Fibroblast of the aortic adventitia (primary cell): Measurements from ENCODE around the gene TIMP3. TPM values are rescaled to one million over a fixed set of nuclear protein-coding genes. Genes with fewer than 3 reads are reported as not detected.

Experiments
- DNase-seq: peaks from one replicate; pipeline ENCODE4 v3.0.0-alpha.2; 2010; ENCODE audit warnings: low read depth
- H3K4me3 ChIP-seq: 2 replicates; pipeline ENCODE4 v1.5.1; 2011; ENCODE audit warnings: low read depth, mild to moderate bottlenecking, control low read depth, low read length, moderate library complexity
- CTCF ChIP-seq: IDR thresholded peaks from 2 replicates; pipeline ENCODE4 v1.5.1; 2011; ENCODE audit warnings: mild to moderate bottlenecking, low read length, control low read depth, inconsistent platforms; ENCODE audit not compliant: insufficient read depth
- total RNA-seq: library from RNA; depleted of rRNA; stranded (reverse); fragments of >200 nt; gene quantifications from 2 replicates; pipeline ENCODE4 v1.2.3, GENCODE V29; 2012; ENCODE audit warnings: low replicate concordance

The TIMP3 gene
- total RNA-seq, 1 donor = 329 TPM

GRCh38 chr22:32806296-32806695 lies 4.8 kb downstream of the TIMP3 start:
- no peak for TF ChIP-seq CTCF
- no peak overlapping the region for H3K4me3 ChIP-seq
- no peak for DNase-seq

DNA sequence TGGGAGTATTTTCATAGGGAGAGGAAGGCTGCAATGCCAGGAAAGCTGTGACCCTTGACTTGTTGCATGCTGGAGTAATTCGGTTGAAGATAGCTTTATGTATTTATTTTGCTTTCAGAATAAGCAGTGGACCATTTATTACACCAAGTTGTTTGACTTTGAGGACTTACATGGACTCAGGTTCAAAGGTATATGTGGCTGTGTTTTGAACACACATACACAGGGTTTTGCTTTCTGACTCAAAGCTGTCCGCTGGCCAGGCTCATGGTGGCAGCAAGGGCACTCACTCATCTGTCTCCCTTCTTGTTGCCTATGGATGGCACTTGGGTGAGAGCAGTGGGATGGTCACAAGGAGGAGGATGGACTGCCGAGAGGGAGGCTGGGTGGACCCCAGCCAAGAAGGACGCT lies 6.5 kb downstream of the TIMP3 start:
- no peak for DNase-seq
- no peak for TF ChIP-seq CTCF
- H3K4me3 ChIP-seq = no peak overlapping the region

GRCh38 chr22:32809786-32810554 lies 8.5 kb downstream of the TIMP3 start:
- H3K4me3 ChIP-seq = no peak overlapping the region
- no peak for DNase-seq

GRCh38 chr22:32810555-32811133 lies 9.1 kb downstream of the TIMP3 start:
- no peak overlapping the region for H3K4me3 ChIP-seq

More at GRCh38 chr22:32809786-32810554, 8.5 kb downstream of the TIMP3 start:
- no peak for TF ChIP-seq CTCF

DNA sequence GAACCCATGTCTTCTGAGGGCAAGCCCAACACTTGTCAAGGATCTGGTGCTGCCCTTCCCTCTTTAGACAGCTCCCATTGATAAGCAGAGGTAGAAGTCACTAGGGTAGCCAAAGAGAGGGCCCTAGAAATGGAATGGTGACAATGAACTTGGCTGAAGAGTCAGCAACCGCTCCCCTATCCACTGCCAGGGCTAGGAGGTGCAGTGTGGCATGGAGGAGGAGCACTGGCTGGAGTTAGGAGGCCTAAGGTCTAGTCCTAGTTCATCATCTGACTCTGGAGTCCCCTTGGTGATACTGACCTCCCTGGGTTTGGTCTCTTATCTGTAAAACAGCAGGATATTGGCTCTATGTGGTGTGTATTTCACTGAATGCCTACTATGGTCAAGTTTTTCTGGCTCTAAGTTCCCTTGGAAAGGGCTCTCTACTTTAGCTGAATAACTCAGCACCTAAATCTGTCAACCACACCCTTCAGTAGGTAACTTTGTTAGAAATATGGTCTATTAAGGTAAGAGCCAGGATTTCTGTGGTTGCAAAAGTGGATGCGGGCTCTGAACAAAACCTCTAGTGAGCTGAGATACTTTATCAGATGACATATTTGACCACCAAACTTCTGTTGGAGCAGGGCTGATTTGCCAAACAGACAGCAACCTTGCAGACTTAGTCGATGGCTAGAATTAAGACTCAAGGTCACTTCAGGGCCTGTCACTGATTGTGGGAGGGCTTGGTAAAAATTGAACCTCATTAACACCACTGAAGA lies 10.5 kb downstream of the TIMP3 start:
- no peak for DNase-seq
- H3K4me3 ChIP-seq = no peak overlapping the region
- no peak for TF ChIP-seq CTCF

More at GRCh38 chr22:32810555-32811133, 9.1 kb downstream of the TIMP3 start:
- no peak for DNase-seq
- TF ChIP-seq CTCF = no peak

- no peak for DNase-seq
- H3K4me3 ChIP-seq = no peak overlapping the region
- TF ChIP-seq CTCF = no peak
Observed at GRCh38 chr22:32814285-32814860, 12.9 kb downstream of the TIMP3 start.
